NB4 (cell line): ENCODE data around the gene BACH2.

Experiments
- DNase-seq: peaks from one replicate; pipeline ENCODE4 v3.0.0; 2010; ENCODE audit warnings: low read depth
- H3K4me3 ChIP-seq: one replicate; pipeline ENCODE4 v1.5.1; 2011; ENCODE audit warnings: mild to moderate bottlenecking, low read depth, low read length, moderate library complexity
- CTCF ChIP-seq: IDR thresholded peaks from one replicate; pipeline ENCODE4 v1.5.1; 2012; ENCODE audit warnings: low read depth, low read length
- MYC ChIP-seq: IDR thresholded peaks from 2 replicates; pipeline ENCODE4 v1.6.1; 2011; ENCODE audit warnings: low read depth, low read length
- POLR2A ChIP-seq: IDR thresholded peaks from 2 replicates; pipeline ENCODE4 v1.6.1; 2011; ENCODE audit warnings: mild to moderate bottlenecking; ENCODE audit not compliant: insufficient read length; ENCODE audit errors: extremely low read depth
- TF ChIP-seq, protein P1 (sequence below): IDR thresholded peaks from 2 replicates; pipeline ENCODE4 v1.6.1; 2011; ENCODE audit warnings: low read depth, low read length

Gene BACH2

DNA sequence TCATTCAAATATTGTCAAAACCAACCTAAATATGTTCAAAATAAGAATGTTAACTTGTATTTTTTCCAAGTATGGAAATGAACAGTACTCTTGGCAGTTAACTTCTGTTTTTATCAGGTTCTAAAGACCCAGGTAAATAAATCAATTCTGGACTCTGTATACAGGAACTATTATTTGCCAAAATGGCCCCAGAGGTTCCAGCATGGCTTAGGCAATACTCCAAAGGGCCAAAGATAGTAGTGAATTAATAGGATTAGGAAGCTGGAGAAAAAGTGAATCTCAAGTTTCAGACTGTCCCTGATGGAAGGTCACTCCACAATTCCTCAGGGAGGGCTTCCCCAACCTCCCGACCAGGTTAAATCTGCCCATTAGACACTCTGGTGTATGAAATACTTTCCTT, 6.7 kb downstream of the BACH2 start:
- TF ChIP-seq CTCF = no peak
- no peak for TF ChIP-seq POLR2A
- no peak for TF ChIP-seq MYC
- TF ChIP-seq, protein P1, sequence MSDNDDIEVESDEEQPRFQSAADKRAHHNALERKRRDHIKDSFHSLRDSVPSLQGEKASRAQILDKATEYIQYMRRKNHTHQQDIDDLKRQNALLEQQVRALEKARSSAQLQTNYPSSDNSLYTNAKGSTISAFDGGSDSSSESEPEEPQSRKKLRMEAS = no peak
- no peak overlapping the region for H3K4me3 ChIP-seq
- DNase-seq = no peak

DNA sequence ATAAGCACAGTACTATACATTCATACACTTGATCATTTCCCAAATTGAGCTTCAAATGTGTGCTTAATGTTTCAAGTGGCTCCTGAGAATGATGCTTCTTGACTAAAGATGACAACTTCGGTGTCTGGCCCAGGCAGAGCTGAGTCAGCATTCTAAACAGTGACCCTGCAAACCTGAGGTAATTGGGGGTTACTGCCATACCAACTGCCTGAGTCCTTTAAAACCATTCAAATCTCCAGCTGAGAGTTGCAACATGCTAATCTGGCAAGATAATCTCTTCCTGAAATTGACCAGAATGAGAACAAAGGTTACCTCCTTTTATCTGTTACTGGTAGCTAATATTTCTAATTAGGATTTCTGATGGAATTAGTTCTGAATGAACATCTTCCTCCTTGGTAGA, 8.2 kb downstream of the BACH2 start:
- peak; percentile 18 for DNase-seq
- TF ChIP-seq MYC (no peak), CTCF (no peak)
- no peak overlapping the region for H3K4me3 ChIP-seq

- TF ChIP-seq, protein P1 = no peak
- TF ChIP-seq POLR2A (no peak), CTCF (peak; percentile 84), MYC (no peak)
- DNase-seq = peak; percentile 63
- no peak overlapping the region for H3K4me3 ChIP-seq
Measured at GRCh38 chr6:90286884-90287488, 9.7 kb downstream of the BACH2 start.

- TF ChIP-seq POLR2A (no peak), CTCF (no peak), MYC (no peak)
- TF ChIP-seq, protein P1 = no peak
- peak; percentile 87 for DNase-seq
- peak overlapping the region; percentile 16 for H3K4me3 ChIP-seq
Measured at GRCh38 chr6:90285611-90286381, 10.8 kb downstream of the BACH2 start.

DNA sequence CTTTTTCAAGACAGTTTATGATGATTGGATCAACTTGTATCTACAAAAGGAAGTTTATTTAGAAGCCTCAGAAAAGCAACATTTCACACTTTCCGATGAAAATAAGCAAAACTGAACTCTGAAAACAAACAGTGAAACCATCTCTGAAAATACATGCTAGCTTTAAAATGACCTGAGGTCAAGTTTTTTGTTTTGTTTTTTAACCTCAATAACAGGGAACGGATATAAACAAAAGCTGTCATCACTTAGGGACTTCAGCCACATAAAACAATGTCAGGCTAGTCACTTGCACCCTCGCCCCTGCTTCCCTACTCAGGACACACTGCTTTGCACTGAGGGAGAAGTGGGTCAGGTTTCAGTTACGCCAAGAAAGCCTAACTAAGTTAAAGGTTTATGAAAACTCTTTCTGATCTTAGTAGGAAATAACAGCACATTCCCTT, 11.6 kb downstream of the BACH2 start:
- H3K4me3 ChIP-seq = peak overlapping the region; percentile 27
- DNase-seq = peak; percentile 33
- TF ChIP-seq CTCF (no peak), MYC (no peak), POLR2A (no peak)
- TF ChIP-seq, protein P1 = no peak
